Peyer's patch (tissue), 4 donors: Measurements from ENCODE around the gene NLRP13. TPM values are rescaled to one million over a fixed set of nuclear protein-coding genes. Genes with fewer than 3 reads are reported as not detected.
"Not testable (repeated sequence)": the region's sequence is repeated elsewhere in the genome, so short reads cannot be mapped to it uniquely, and the experiment has no call there.

ENCODE experiments used
- DNase-seq, 3 donors: peaks; one replicate each; pipeline ENCODE4 v3.0.0-alpha.2; 2017 to 2019
- H3K27ac ChIP-seq, 4 donors: fragments of 200-600 bp; sonication (generic); one replicate each; pipeline ENCODE4 v1.5.1; 2016 to 2019
- H3K27me3 ChIP-seq, 2 donors: fragments of 200-600 bp; sonication (generic); one replicate each; pipeline ENCODE4 v1.5.1; 2019
- H3K36me3 ChIP-seq, 3 donors: fragments of 200-600 bp; sonication (generic); one replicate each; pipeline ENCODE4 v1.5.1; 2016 to 2019
- H3K4me1 ChIP-seq, 4 donors: fragments of 200-600 bp; sonication (generic); one replicate each; pipeline ENCODE4 v1.5.1; 2016 to 2019
- H3K4me3 ChIP-seq, 4 donors: fragments of 200-600 bp; sonication (generic); 1 replicate in 3 of 4; 2 replicates in 1 of 4; pipeline ENCODE4 v1.5.1; 2016 to 2019; ENCODE audit warnings: mild to moderate bottlenecking in 1 of 4
- H3K9me3 ChIP-seq, 4 donors: fragments of 200-600 bp; sonication (generic); one replicate each; pipeline ENCODE4 v1.5.1; 2016 to 2019; ENCODE audit warnings: mild to moderate bottlenecking in 1 of 4
- POLR2A ChIP-seq, 2 donors: fragments of 450-650 bp; IDR thresholded peaks; one replicate each; pipeline ENCODE4 v1.5.1; 2017; ENCODE audit warnings: antibody characterized with exemption in 2 of 2, mild to moderate bottlenecking in 2 of 2, moderate library complexity in 2 of 2
- total RNA-seq, 4 donors: library from RNA; depleted of rRNA; stranded (reverse); fragments of >200 nt; gene quantifications; one replicate each; pipeline ENCODE4 v1.1.0, GENCODE V29; 2016
- TF ChIP-seq, protein P1 (sequence below), 6 experiments: fragments of 450-650 bp in 4 of 6; fragments of 200-600 bp in 2 of 6; sonication (generic) in 1 of 6; IDR thresholded peaks; one replicate each; pipeline ENCODE4 v1.5.1; 2017 to 2019; ENCODE audit warnings: antibody characterized with exemption in 6 of 6, mild to moderate bottlenecking in 3 of 6, moderate library complexity in 1 of 6

The NLRP13 gene
- total RNA-seq, 4 donors from 2014 or later: not detected

DNA sequence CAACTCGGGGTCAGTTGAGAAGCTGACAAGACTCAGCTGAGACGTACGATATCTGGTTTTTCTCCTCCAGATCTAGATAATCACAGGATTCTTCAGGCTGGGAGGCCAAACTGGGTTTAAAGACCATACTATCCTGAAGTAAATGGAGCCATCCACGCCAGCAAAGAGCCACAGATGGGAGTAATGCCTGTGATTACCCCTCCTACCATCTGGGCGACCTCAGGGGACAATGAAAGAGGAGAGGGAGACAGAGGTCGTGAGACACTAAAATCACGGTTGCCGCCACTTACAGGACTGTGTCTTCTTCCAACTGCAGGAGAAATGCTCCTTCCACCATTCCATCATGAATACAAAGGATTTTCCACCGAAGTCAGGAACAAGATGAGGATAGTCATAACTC lies 3.1 kb upstream of the NLRP13 start:
- Histone ChIP-seq H3K27me3 (no peaks in the 10 kb centered on the region), H3K4me1 (no peaks in the 10 kb centered on the region), H3K9me3 (peaks cover 0 to 5% (median 0%) of the 10 kb centered on the region in 4 donors), H3K4me3 (no peak overlapping the region), H3K27ac (no peak overlapping the region), H3K36me3 (no peaks in the 10 kb centered on the region)
- TF ChIP-seq, protein P1, sequence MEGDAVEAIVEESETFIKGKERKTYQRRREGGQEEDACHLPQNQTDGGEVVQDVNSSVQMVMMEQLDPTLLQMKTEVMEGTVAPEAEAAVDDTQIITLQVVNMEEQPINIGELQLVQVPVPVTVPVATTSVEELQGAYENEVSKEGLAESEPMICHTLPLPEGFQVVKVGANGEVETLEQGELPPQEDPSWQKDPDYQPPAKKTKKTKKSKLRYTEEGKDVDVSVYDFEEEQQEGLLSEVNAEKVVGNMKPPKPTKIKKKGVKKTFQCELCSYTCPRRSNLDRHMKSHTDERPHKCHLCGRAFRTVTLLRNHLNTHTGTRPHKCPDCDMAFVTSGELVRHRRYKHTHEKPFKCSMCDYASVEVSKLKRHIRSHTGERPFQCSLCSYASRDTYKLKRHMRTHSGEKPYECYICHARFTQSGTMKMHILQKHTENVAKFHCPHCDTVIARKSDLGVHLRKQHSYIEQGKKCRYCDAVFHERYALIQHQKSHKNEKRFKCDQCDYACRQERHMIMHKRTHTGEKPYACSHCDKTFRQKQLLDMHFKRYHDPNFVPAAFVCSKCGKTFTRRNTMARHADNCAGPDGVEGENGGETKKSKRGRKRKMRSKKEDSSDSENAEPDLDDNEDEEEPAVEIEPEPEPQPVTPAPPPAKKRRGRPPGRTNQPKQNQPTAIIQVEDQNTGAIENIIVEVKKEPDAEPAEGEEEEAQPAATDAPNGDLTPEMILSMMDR (IDR thresholded peaks at IDR 0.05): no peak
- no peak for TF ChIP-seq POLR2A (IDR thresholded peaks at IDR 0.05)
- DNase-seq: no peak

DNA sequence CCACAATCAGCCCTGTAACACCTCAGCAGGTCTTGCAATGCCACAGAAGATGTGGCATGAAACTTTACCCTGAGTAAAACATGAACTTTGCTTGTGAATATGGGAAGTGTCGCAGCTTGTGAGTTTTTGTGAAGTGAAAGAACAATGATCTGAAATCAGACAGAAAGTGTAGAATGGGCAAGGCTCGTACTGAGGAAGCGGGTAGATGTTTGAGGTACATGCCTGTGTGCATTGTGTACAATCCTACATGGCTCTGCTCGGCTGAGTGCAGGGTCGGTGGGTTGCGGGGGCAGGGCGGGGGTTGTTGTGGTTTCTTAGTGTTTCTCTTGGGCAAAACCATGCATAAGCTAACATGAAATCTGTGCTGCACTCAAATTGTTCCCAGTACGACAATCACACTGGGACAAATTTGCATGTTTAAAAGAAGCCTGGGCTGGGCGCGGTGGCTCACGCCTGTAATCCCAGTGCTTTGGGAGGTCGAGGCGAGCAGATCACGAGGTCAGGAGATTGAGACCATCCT lies 1.1 kb downstream of the NLRP13 start:
- no peaks in the 10 kb centered on the region for H3K36me3 ChIP-seq
- no peak for TF ChIP-seq POLR2A (IDR thresholded peaks at IDR 0.05)
- TF ChIP-seq, protein P1 (IDR thresholded peaks at IDR 0.05): no peak
- DNase-seq: no peak
- no peak overlapping the region for H3K4me3 ChIP-seq
- no peak overlapping the region for H3K27ac ChIP-seq
- H3K4me1 ChIP-seq: no peaks in the 10 kb centered on the region
- H3K27me3 ChIP-seq: no peaks in the 10 kb centered on the region
- H3K9me3 ChIP-seq: peaks cover 0 to 5% (median 0%) of the 10 kb centered on the region in 4 donors

DNA sequence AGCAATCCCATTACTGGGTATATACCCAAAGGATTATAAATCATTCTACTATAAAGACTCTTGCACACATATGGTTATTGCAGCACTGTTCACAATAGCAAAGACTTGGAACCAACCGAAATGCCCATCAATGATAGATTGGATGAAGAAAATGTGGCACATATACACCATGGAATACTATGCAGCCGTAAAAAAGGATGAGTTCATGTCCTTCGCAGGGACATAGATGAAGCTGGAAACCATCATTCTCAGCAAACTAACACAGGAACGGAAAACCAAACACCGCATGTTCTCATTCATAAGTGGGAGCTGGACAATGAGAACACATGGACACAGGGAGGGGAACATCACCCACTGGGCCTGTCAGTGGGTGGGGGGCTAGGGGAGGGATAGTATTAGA lies 2.9 kb downstream of the NLRP13 start:
- not testable (repeated sequence) for H3K36me3 ChIP-seq, H3K27me3 ChIP-seq, H3K4me3 ChIP-seq, H3K4me1 ChIP-seq, DNase-seq, H3K27ac ChIP-seq, H3K9me3 ChIP-seq

DNA sequence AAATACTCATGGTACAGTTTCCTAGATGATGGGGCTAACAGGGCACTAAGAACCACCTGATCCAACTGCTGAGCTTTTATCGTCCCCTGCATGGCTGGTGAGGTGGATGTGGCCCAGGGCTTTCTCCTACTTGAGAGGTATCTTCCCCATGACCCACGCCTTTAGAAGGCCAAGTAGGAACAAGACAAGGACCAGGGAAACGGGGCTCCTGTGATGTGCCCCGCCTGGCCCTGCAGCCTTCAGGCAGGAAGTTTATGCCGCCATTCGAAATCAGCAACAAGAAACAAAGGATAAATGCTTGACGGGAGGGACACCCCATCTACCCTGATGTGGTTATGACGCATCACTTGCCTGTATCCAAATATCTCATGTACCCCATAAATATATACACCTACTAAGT lies 4.1 kb downstream of the NLRP13 start:
- H3K4me1 ChIP-seq: no peaks in the 10 kb centered on the region
- H3K4me3 ChIP-seq: no peak overlapping the region
- H3K36me3 ChIP-seq: no peaks in the 10 kb centered on the region
- TF ChIP-seq POLR2A (IDR thresholded peaks at IDR 0.05): no peak
- TF ChIP-seq, protein P1 (IDR thresholded peaks at IDR 0.05): no peak
- H3K27me3 ChIP-seq: no peaks in the 10 kb centered on the region
- no peak overlapping the region for H3K27ac ChIP-seq
- DNase-seq: no peak
- peaks cover 0 to 5% (median 0%) of the 10 kb centered on the region in 4 donors for H3K9me3 ChIP-seq

DNA sequence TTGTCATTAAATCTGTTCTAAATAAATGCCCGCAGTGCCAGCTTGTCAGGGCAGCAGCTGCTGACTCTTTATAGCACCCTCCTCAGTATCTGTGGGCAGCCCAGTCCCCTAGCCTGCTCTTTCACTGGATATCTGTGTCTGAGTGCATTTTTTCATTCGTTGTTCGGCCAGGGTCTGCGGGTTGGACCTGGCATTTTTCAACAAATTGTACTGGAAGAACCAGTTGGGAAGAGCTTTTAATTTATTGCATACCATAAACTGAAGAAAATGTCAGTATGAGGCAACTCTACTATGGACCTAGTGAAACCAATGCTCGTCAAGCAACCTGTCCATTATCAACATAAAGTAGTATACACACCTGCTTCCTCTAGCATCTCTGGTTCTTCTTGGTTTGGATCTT lies 8.6 kb downstream of the NLRP13 start:
- no peak overlapping the region for H3K4me3 ChIP-seq
- H3K27me3 ChIP-seq: no peaks in the 10 kb centered on the region
- no peaks in the 10 kb centered on the region for H3K9me3 ChIP-seq
- DNase-seq: no peak
- H3K36me3 ChIP-seq: no peaks in the 10 kb centered on the region
- H3K27ac ChIP-seq: no peak overlapping the region
- no peaks in the 10 kb centered on the region for H3K4me1 ChIP-seq
- TF ChIP-seq POLR2A (IDR thresholded peaks at IDR 0.05): no peak
- TF ChIP-seq, protein P1 (IDR thresholded peaks at IDR 0.05): no peak

DNA sequence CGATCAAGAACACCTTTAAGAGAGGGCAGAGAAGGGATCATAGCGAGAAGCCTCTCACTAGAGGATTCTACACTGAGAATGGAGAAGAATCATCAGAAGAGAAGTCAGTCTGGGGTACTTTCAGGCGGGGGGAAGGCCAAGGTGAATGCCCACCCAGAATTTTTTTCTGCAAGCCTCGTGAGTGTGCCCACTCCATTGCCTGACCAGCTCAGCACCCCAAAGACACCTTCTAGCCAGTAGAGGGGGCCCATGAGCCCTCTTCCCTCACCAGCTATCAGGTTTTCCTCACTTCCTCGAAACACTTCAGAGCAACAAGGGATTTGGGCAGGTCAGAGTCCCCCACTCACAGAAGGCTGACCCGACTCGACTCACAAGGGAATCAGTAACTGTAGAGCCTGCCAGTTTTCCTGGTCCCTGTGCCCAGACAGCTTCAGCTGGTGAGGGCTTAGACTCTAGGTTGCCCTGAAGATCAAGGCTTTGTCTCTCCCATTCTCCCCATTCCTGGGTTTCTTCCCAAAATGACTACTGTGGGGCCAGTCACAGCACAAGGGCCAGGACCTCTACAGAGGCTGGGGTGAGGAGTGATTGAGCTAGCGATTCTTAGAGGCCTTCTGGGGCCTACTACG lies 18.4 kb downstream of the NLRP13 start:
- H3K36me3 ChIP-seq: no peaks in the 10 kb centered on the region
- no peak for DNase-seq
- TF ChIP-seq, protein P1 (IDR thresholded peaks at IDR 0.05): no peak
- TF ChIP-seq POLR2A (IDR thresholded peaks at IDR 0.05): no peak
- H3K4me3 ChIP-seq: no peak overlapping the region
- no peaks in the 10 kb centered on the region for H3K4me1 ChIP-seq
- H3K27ac ChIP-seq: no peak overlapping the region
- peaks cover 0 to 3% (median 0%) of the 10 kb centered on the region in 4 donors for H3K9me3 ChIP-seq
- H3K27me3 ChIP-seq: no peaks in the 10 kb centered on the region
